HepG2 (cell line): ENCODE data around the gene LYZL1. TPM values are rescaled to one million over a fixed set of nuclear protein-coding genes. Genes with fewer than 3 reads are reported as not detected.

Source experiments
- ATAC-seq: fragments of 200-7000 bp; cut with Tn5 transposase; 3 replicates; pipeline ENCODE4 v1.9.1; 2020; ENCODE audit warnings: mild to moderate bottlenecking, moderate library complexity
- BruUV-seq: library from RNA; stranded (reverse); fragments of 400-500 nt; replicated peaks from 2 replicates; lab custom pipeline; 2021; lab: Mats Ljungman, UMichigan
- CTCF ChIA-PET: fragments of 300-600 bp; formaldehyde crosslinking; extraction: SDS; loops from one replicate; lab custom pipeline; 2021; ENCODE audit warnings: low total read pairs, inconsistent platforms, low intra/inter-chr PET ratio; lab: Yijun Ruan, JAX
- POLR2A ChIA-PET: fragments of 350-600 bp; sonication (Branson Sonifier 250); formaldehyde crosslinking; loops from one replicate; lab custom pipeline; 2020; ENCODE audit warnings: antibody characterized with exemption, inconsistent platforms; lab: Yijun Ruan, JAX
- DNase-seq: peaks from one replicate; pipeline ENCODE4 v3.0.0-alpha.2; 2015; ENCODE audit warnings: low spot score
- FAIRE-seq: peaks from 3 replicates; lab custom pipeline; 2011; peaks lifted over from hg19 to GRCh38; lab: Jason Lieb, UNC
- H2AFZ ChIP-seq: one replicate; pipeline ENCODE4 v1.6.1; 2011; ENCODE audit warnings: low read length, inconsistent platforms
- H3K27ac ChIP-seq: fragments of 300-600 bp; 3 replicates; pipeline ENCODE4 v1.8.0; 2011; ENCODE audit warnings: mixed run types, mild to moderate bottlenecking, mixed read lengths, low read length, inconsistent platforms; ENCODE audit not compliant: insufficient read depth; ENCODE audit errors: extremely low read length
- H3K27me3 ChIP-seq, 2 experiments: fragments of 200-600 bp in 1 of 2; 2 replicates in 1 of 2; 3 replicates in 1 of 2; pipeline versions ENCODE4 v1.6.0 to v1.8.0; 2011; ENCODE audit warnings: low read length in 2 of 2, mild to moderate bottlenecking in 2 of 2, moderate library complexity in 2 of 2, inconsistent platforms in 1 of 2; ENCODE audit not compliant: insufficient read depth in 2 of 2, control insufficient read depth in 1 of 2
- H3K36me3 ChIP-seq, 2 experiments: fragments of 200-600 bp in 1 of 2; replicated peaks in 1 of 2; 2 replicates in 1 of 2; 3 replicates in 1 of 2; pipeline versions ENCODE4 v1.5.1 to v1.8.0; 2011; ENCODE audit warnings: low read length in 2 of 2, inconsistent platforms in 1 of 2; ENCODE audit not compliant: insufficient read depth in 2 of 2, control insufficient read depth in 1 of 2
- H3K4me1 ChIP-seq: 2 replicates; pipeline ENCODE4 v1.5.1; 2012; ENCODE audit warnings: low read length, inconsistent platforms; ENCODE audit not compliant: insufficient read depth
- H3K4me2 ChIP-seq: 2 replicates; pipeline ENCODE4 v1.6.0; 2011; ENCODE audit warnings: low read depth, low read length, inconsistent platforms
- H3K4me3 ChIP-seq, 3 experiments: fragments of 200-600 bp in 1 of 3; sonication (generic), shearing (Covaris generic) in 1 of 3; replicated peaks in 1 of 3; 2 replicates each; pipeline ENCODE4 v1.5.1; 2011 to 2016; ENCODE audit warnings: low read length in 3 of 3, inconsistent platforms in 2 of 3, low read depth in 2 of 3, mild to moderate bottlenecking in 2 of 3, control low read depth in 1 of 3, mixed read lengths in 1 of 3; ENCODE audit not compliant: insufficient read depth in 1 of 3
- H3K79me2 ChIP-seq: one replicate; pipeline ENCODE4 v1.6.1; 2011; ENCODE audit warnings: low read length, inconsistent platforms; ENCODE audit not compliant: insufficient read depth
- H3K9ac ChIP-seq: 2 replicates; pipeline ENCODE4 v1.6.0; 2011; ENCODE audit warnings: mild to moderate bottlenecking, low read depth, low read length, inconsistent platforms; ENCODE audit not compliant: insufficient read depth
- H3K9me3 ChIP-seq: 2 replicates; pipeline ENCODE4 v1.5.1; 2012; ENCODE audit warnings: mild to moderate bottlenecking, low read length
- H4K20me1 ChIP-seq: 2 replicates; pipeline ENCODE4 v1.6.0; 2011; ENCODE audit warnings: inconsistent platforms, mild to moderate bottlenecking, low read length, moderate library complexity; ENCODE audit not compliant: insufficient read depth
- DNMT1 ChIP-seq: sonication (generic); formaldehyde crosslinking; IDR thresholded peaks from 2 replicates; pipeline ENCODE4 v1.5.1; 2020; ENCODE audit warnings: mild to moderate bottlenecking, missing genetic modification reagents
- EHMT2 ChIP-seq: fragments of 200-600 bp; sonication (generic); IDR thresholded peaks from 2 replicates; pipeline ENCODE4 v1.7.0; 2017; ENCODE audit warnings: antibody characterized with exemption, low read depth, low read length, borderline replicate concordance
- IKZF4 ChIP-seq: sonication (generic); formaldehyde crosslinking; IDR thresholded peaks from 2 replicates; pipeline ENCODE4 v1.5.1; 2020; ENCODE audit warnings: borderline replicate concordance, mild to moderate bottlenecking, low read depth, missing genetic modification reagents; ENCODE audit errors: not compliant biosample characterization
- KLF6 ChIP-seq: IDR thresholded peaks from 2 replicates; pipeline ENCODE4 v1.8.0; 2016; ENCODE audit warnings: missing biosample characterization, missing genetic modification reagents
- MAFK ChIP-seq, 2 experiments: IDR thresholded peaks in 1 of 2; conservative IDR thresholded peaks in 1 of 2; 2 replicates each; pipeline ENCODE4 v1.6.1; 2011; ENCODE audit warnings: improper control_type of control experiment in 2 of 2, low read length in 2 of 2
- ONECUT2 ChIP-seq: sonication (generic); formaldehyde crosslinking; IDR thresholded peaks from 2 replicates; pipeline ENCODE4 v1.4.0; 2020; ENCODE audit warnings: missing genetic modification reagents
- PAF1 ChIP-seq: IDR thresholded peaks from 2 replicates; pipeline ENCODE4 v1.6.1; 2016; ENCODE audit warnings: missing genetic modification reagents, missing compliant biosample characterization
- PCBP2 ChIP-seq: fragments of 200-400 bp; formaldehyde crosslinking; optimal IDR thresholded peaks from 2 replicates; pipeline ENCODE3; 2018; ENCODE audit warnings: low read length, low read depth; ENCODE audit not compliant: poor library complexity, severe bottlenecking
- SETDB1 ChIP-seq: sonication (generic); formaldehyde crosslinking; IDR thresholded peaks from 2 replicates; pipeline ENCODE4 v1.5.1; 2020; ENCODE audit warnings: missing genetic modification reagents, mild to moderate bottlenecking, borderline replicate concordance
- ZFP36L2 ChIP-seq: sonication (generic); formaldehyde crosslinking; IDR thresholded peaks from 2 replicates; pipeline ENCODE4 v1.4.0; 2020; ENCODE audit warnings: missing genetic modification reagents
- ZMAT3 ChIP-seq: sonication (generic); formaldehyde crosslinking; conservative IDR thresholded peaks from 2 replicates; pipeline ENCODE4 v1.7.0; 2021; ENCODE audit warnings: missing genetic modification reagents
- ZNF557 ChIP-seq: sonication (generic); formaldehyde crosslinking; IDR thresholded peaks from 2 replicates; pipeline ENCODE4 v1.4.0; 2020; ENCODE audit warnings: missing genetic modification reagents
- WGBS: methylation state at CpG from one replicate; pipeline ENCODE4 v1.1.6; 2017; ENCODE audit warnings: low lambda C conversion rate; 5-methylcytosine and 5-hydroxymethylcytosine counted together
- in situ Hi-C: cut with HindIII; loops from 2 replicates; pipeline ENCODE4 v1.10.0; 2017; ENCODE audit warnings: low pct_unique_long_range_greater_than_20kb; ENCODE audit not compliant: extremely low pct_ligation_motif_present
- intact Hi-C: fragments of 100-400 bp; cut with micrococcal nuclease; formaldehyde crosslinking; loops from one replicate; pipeline ENCODE4 v1.10.0; 2022; ENCODE audit not compliant: unreplicated experiment
- polyA plus RNA-seq, 8 experiments: library from polyadenylated mRNA; depleted of rRNA in 3 of 8; stranded (reverse) in 7 of 8; unstranded in 1 of 8; fragments of >200 nt; fragmentation: Illumina TruSeq in 4 of 8; extraction: Trizol in 4 of 8; gene quantifications; 2 replicates each; pipeline versions ENCODE4 v1.2.1 to v1.2.3, GENCODE V29; 2011 to 2016; ENCODE audit warnings: low read depth in 4 of 8, missing spikeins in 1 of 8, mixed read lengths in 1 of 8; ENCODE audit not compliant: insufficient read depth in 1 of 8
- total RNA-seq, 5 experiments: library from RNA; depleted of rRNA; stranded (reverse); fragments of >200 nt; fragmentation: Illumina TruSeq; extraction: Trizol; gene quantifications; 2 replicates each; pipeline ENCODE4 v1.2.3, GENCODE V29; 2016; ENCODE audit warnings: low read depth in 1 of 5
- TF ChIP-seq, protein P1 (sequence below): IDR thresholded peaks from 2 replicates; pipeline ENCODE4 v1.6.1; 2016; ENCODE audit warnings: missing compliant biosample characterization, missing genetic modification reagents, borderline replicate concordance
- TF ChIP-seq, protein P2 (sequence below): sonication (generic); formaldehyde crosslinking; IDR thresholded peaks from 2 replicates; pipeline ENCODE4 v1.8.1; 2022; ENCODE audit warnings: low read depth, mild to moderate bottlenecking, missing genetic modification reagents

Gene LYZL1
- total and polyA plus RNA-seq, 2 of the 13 experiments (the other 11 are each of a cell fraction or from before 2014, with no cell fraction given): not detected

DNA sequence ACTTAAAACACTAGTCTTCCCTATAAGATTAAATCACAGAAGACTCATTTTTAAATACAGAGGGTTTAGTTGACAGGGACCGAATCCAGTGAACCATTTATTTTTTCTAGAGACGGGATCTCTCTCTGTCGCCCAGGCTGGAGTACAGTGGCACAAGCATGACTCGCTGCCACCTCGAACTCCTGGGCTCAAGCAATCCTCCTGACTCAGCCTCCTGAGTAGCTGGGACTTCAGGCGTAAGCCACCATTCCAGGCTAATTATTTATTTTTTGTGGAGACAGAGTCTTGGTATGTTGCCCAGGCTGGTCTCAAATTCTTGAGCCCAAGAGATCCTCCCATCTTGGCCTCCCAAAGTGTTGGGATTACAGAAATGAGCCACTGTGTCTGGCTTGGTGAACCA, 20.9 kb upstream of the LYZL1 start (continued):
- TF ChIP-seq IKZF4 (CRISPR knock-in tag): no peak
- no peak for TF ChIP-seq ONECUT2
- no peak for TF ChIP-seq EHMT2

DNA sequence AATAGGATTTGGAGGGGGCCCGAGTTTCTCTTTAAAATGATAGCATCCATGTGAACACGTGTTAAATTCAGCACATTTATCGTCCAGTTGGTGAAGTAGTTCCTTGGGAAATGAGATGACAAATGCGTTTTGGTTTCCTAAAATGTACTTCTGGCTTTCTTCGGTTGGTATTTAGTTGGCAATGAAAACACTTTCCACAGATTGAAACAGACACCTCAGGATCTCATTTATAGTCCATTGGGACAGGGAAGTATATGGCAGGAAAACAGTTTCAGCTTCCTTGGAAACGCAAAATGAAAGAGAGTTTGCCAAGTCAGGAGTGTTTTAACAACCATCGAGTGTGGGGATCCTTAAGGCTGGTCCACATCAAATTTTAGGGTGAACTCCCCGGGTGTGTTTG, 19.4 kb upstream of the LYZL1 start:
- H4K20me1 ChIP-seq: no peaks in the 10 kb centered on the region
- DNase-seq: no peak
- no peak overlapping the region for H2AFZ ChIP-seq
- 52% methylated on average over 8 of the region's 8 CpGs for WGBS
- no peaks in the 10 kb centered on the region for H3K79me2 ChIP-seq
- ChIA-PET CTCF (no interaction called here), POLR2A (no interaction called here)
- H3K9ac ChIP-seq: no peak overlapping the region
- ATAC-seq: no peak
- peaks cover 0 to 10% of the 10 kb centered on the region in 2 experiments; a peak in 2 of 5 replicates for H3K27me3 ChIP-seq
- FAIRE-seq: no peak
- no TSS peak for BruUV-seq
- no peaks in the 10 kb centered on the region for H3K4me1 ChIP-seq
- TF ChIP-seq ZNF557 (CRISPR knock-in tag): no peak
- TF ChIP-seq SETDB1 (CRISPR knock-in tag): no peak
- TF ChIP-seq ZFP36L2: no peak
- no peaks in the 10 kb centered on the region for H3K36me3 ChIP-seq
- no peak overlapping the region for H3K4me3 ChIP-seq
- no peak overlapping the region for H3K27ac ChIP-seq
- intact Hi-C loops (no loop called here), in situ Hi-C loops (no loop called here)
- no peak overlapping the region for H3K4me2 ChIP-seq
- H3K9me3 ChIP-seq: no peaks in the 10 kb centered on the region

DNA sequence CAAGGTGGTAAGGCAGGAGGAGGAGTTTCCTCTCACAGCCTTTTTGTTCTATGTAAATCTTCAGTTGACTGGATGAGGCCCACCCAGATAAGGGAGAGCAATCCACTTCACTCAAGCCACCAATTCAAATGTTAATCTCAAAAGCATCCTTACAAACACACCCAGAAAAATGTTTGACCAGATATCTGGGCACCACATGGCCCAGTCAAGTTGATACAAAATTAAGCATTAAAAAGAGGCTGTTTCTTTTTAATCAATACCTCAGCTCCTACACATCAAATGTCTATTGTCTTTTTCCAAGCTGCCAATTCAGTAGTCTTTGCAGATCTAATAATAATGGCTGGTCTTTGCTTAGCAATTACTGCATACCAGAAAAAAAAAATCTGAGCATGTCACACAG, 18.0 kb upstream of the LYZL1 start:
- no peaks in the 10 kb centered on the region for H3K9me3 ChIP-seq
- H3K36me3 ChIP-seq: no peaks in the 10 kb centered on the region
- intact Hi-C loops: no loop called here
- no peak overlapping the region for H3K27ac ChIP-seq
- H3K9ac ChIP-seq: no peak overlapping the region
- H3K79me2 ChIP-seq: no peaks in the 10 kb centered on the region
- H3K4me1 ChIP-seq: no peaks in the 10 kb centered on the region
- no peak for FAIRE-seq
- ATAC-seq: no peak
- H4K20me1 ChIP-seq: no peaks in the 10 kb centered on the region
- no peak overlapping the region for H2AFZ ChIP-seq
- H3K4me3 ChIP-seq: no peak overlapping the region
- DNase-seq: no peak
- TF ChIP-seq DNMT1 (CRISPR knock-in tag) (no peak), KLF6 (CRISPR knock-in tag) (no peak), MAFK (conservative IDR thresholded peaks at IDR 0.05 in 1 of 2, IDR thresholded peaks at IDR 0.05 in 1 of 2; ENCODE audit: low read length in 2 of 2) (no peak), ZMAT3 (CRISPR knock-in tag) (no peak), PAF1 (CRISPR knock-in tag) (no peak), PCBP2 (no peak)
- TF ChIP-seq, protein P1, sequence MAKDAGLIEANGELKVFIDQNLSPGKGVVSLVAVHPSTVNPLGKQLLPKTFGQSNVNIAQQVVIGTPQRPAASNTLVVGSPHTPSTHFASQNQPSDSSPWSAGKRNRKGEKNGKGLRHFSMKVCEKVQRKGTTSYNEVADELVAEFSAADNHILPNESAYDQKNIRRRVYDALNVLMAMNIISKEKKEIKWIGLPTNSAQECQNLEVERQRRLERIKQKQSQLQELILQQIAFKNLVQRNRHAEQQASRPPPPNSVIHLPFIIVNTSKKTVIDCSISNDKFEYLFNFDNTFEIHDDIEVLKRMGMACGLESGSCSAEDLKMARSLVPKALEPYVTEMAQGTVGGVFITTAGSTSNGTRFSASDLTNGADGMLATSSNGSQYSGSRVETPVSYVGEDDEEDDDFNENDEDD (CRISPR knock-in tag): no peak
- TF ChIP-seq, protein P2, sequence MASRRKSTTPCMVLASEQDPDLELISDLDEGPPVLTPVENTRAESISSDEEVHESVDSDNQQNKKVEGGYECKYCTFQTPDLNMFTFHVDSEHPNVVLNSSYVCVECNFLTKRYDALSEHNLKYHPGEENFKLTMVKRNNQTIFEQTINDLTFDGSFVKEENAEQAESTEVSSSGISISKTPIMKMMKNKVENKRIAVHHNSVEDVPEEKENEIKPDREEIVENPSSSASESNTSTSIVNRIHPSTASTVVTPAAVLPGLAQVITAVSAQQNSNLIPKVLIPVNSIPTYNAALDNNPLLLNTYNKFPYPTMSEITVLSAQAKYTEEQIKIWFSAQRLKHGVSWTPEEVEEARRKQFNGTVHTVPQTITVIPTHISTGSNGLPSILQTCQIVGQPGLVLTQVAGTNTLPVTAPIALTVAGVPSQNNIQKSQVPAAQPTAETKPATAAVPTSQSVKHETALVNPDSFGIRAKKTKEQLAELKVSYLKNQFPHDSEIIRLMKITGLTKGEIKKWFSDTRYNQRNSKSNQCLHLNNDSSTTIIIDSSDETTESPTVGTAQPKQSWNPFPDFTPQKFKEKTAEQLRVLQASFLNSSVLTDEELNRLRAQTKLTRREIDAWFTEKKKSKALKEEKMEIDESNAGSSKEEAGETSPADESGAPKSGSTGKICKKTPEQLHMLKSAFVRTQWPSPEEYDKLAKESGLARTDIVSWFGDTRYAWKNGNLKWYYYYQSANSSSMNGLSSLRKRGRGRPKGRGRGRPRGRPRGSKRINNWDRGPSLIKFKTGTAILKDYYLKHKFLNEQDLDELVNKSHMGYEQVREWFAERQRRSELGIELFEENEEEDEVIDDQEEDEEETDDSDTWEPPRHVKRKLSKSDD (CRISPR knock-in tag): no peak
- H3K4me2 ChIP-seq: no peak overlapping the region
- POLR2A ChIA-PET: no interaction called here
- no TSS peak for BruUV-seq
- in situ Hi-C loops: no loop called here
- H3K27me3 ChIP-seq: peaks cover 0 to 10% of the 10 kb centered on the region in 2 experiments; a peak in 2 of 5 replicates
- CTCF ChIA-PET: no interaction called here
